H4 (cell line): ENCODE data around the gene SLC22A23. TPM values are rescaled to one million over a fixed set of nuclear protein-coding genes. Genes with fewer than 3 reads are reported as not detected.
"Not testable (repeated sequence)": the region's sequence is repeated elsewhere in the genome, so short reads cannot be mapped to it uniquely, and the experiment has no call there.

Source experiments
- DNase-seq: peaks from one replicate; pipeline ENCODE4 v3.0.0-alpha.2; 2015; ENCODE audit warnings: low spot score
- total RNA-seq: library from RNA; depleted of rRNA; stranded (reverse); fragments of >200 nt; shearing (Covaris generic); gene quantifications from 2 replicates; pipeline ENCODE4 v1.2.3, GENCODE V29; 2014

Gene SLC22A23
- total RNA-seq, 1 experiment from 2014 or later = 1.9 TPM

DNA sequence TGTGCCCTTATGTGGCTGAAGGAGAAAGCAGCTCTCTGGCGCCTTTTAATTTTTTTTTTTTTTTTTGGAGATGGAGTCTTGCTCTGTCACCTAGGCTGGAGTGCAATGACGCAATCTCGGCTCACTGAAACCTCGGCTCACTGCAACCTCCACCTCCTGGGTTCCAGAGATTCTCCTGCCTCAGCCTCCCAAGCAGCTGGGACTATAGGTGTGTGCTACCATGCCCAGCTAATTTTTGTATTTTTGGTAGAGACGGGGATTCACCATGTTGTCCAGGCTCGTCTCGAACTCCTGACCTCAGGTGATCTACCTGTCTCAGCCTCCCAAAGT lies 212.1 kb downstream of the SLC22A23 start:
- DNase-seq = not testable (repeated sequence)

DNA sequence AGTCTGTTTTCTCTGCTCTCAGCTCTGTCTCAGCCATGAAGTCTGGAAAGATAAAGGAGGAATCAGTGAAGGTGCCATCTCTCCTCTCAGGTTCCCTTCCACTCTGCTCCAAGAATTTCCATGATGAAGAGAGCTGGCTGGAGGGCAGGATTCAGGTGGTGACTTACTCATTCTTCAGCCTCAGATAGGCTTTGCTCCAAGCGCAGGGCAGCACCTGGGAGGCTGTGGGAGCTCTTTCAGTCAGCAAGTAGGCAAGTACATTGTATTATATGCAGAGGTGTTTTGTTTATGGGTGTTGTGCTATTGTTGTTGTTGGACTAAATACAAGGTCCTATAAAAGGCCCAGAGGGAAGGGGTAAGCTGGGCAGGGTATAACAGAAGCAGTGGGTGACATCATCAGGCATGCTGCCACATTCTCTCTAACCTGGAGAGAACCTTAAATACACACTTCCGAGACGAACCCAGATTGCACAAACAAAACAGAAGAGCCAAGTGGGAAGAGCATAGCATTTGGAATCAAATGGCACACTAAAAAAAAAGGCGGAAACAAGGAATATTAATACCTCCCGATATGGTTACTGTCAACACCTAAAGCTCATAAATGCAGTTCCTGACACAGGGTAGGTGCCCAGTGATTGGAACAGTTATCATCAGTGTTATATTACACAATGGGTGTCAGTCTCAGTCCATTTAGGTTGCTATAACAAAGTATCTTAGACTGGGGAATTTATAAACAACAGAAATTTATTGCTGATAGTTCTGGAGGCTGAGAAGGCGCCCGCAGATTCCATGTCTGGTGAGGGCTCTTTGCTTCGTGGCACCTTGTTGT lies 212.6 kb downstream of the SLC22A23 start:
- DNase-seq = no peak

DNA sequence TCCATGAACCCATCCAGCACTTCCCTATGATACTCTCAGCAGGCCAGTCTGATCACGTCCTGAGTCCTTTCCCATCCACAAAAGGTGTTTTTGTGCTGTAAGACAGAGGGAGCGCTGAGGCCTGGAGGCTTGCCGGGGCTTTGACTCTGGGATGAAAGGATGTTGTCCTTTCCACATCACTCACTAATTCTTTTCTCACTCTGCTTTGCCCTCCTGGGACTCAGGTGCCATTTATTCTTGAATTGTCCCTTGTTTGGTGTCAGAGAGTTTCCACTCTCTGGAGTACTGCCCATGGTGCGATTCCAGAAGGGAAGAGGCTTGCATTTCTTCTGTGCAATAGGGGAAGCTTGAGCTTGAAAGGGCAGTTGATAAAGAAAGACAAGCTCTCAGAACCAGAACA lies 214.1 kb downstream of the SLC22A23 start:
- no peak for DNase-seq

DNA sequence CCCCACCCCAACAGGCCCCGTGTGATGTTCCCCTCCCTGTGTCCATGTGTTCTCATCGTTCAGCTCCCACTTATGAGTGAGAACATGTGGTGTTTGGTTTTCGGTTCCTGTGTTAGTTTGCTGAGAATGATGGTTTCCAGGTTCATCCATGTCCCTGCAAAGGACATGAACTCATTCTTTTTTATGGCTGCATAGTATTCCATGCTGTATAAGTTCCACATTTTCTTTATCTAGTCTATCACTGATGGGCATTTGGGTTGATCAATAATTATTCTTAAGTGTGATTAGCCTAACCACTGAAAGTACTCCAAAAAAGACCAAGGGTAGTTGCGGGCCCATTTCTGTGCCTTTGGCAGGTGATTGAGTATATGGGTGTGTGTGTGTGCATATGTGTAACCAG lies 215.1 kb downstream of the SLC22A23 start:
- not testable (repeated sequence) for DNase-seq

DNA sequence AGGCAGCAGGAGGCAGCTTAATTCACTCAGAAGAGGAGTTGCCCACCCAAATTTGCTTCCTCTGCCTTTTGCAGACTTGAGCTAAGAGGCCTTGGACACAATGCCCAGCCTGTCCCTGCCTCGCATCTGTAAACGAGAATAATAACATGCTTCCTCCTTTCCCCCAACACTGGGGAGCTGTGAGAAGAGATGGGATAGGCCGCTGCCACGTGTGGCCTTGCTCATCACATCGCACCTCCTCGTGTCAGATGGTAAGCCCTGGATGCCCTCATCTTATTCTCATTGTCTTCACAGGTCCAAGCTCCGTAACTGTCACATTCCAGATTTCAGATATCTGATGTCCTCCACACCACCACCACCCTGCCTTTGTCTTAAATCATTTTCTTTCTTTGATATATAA lies 216.3 kb downstream of the SLC22A23 start:
- DNase-seq = no peak

DNA sequence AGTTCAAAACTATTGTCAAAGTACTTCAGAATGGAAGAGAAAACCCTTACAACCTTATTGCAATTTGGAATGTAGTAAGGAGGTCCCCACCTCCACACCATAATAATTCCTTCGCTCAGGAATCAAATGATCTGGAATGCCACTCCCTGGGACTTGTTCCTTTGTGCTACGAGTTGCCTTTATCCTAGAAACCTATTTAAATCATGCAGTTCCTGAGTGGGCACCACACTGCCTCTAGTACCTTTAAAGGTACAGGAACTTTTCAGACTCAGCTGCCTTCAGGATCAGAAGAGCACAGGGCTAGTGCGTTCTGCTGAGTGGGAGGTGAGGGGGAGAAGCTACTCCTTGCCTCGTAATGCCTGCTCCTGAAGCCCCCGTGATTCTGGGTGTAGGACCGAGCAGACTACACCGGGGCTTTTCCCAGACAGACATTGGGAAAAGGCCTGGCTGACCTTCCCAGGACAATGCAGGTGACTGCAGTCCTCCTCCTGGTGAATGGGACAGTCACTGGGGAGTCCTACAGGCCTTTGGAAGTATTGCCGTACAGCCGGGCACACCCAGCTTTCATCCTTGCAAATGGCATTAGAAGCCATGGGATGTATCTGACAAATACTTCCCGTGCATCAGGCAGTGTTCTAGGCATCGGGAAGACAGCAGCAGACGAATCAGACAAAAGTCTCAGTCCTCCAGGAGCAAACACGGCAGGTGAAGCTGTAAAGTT lies 217.6 kb downstream of the SLC22A23 start:
- no peak for DNase-seq

DNA sequence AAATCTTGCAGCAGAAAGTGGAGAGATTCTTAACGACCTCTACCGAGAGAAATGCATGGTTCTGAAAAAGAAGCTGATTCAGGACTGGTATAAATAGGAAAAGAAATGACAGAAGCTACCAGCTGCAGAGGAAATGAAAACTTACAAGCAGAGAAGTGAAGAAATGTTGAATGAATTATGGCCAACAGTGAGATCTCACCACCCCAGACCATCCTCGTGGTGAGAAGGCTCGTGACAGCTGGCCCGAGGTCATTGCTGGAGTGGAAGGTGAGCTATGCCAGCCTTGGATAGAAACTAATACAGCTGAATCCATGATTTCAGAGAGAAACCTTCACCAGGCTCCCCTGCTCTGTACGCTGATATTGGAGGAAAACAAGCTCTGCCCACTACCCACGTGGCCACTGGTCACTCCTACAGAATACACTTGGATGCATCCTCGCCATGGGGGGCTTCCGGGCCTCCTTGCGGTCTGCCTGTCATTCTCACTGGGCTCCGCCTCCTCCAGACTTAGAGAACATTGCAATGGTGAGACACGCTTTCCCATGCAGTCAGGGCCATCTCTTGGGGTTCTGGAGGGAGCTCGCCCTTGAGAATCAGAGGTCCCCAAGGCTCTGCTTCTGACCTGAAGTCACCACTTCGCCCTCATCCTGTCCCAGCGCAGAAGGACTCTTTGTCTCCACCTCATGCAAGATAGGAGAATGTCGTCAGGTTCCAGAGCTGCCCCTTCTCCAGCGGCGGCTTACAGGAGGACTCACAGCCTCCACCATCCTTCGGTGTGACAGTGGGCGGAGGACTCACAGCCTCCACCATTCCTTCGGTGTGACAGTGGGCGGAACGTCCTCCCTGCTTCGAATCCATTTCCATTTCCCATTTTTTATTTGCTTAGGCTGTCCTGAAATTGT lies 218.8 kb downstream of the SLC22A23 start:
- no peak for DNase-seq

DNA sequence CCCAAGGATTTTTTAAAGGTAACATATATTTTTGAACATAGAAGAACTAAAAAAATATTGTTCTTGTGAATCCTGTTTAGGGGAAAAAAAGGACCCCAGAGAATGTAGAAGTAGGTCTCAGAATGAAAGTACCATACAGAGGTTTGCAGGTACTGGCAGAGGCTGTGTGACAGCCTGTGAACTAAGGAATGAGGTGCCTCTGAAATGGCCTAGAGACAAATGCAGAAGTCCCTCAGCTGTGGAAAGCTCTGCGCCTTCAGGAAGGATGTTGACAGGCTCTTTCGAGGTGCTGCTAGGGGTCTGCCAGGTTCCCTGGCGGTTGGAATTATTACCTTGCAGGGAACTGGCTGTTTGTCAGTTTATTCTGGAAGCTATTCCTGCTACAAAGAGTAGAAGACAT lies 220.8 kb downstream of the SLC22A23 start:
- no peak for DNase-seq

DNA sequence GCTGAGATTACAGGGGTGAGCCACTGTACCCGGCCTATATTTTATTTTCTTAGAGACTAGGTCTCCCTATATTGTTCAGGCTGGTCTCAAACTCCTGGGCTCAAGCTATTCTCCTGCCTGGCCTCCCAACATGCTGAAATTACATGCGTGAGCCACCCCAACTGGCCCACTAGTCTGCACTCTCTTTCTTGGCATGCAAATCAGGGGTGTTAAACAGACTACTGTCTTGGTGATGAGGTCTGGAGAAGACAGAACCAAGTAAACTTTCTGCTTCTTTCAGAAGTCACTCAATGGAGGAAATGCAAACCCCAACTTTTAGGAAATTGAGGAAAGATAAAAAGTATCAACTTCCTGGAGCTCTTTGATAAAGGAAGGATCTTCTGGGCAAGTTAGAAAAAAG lies 221.4 kb downstream of the SLC22A23 start:
- DNase-seq = no peak

DNA sequence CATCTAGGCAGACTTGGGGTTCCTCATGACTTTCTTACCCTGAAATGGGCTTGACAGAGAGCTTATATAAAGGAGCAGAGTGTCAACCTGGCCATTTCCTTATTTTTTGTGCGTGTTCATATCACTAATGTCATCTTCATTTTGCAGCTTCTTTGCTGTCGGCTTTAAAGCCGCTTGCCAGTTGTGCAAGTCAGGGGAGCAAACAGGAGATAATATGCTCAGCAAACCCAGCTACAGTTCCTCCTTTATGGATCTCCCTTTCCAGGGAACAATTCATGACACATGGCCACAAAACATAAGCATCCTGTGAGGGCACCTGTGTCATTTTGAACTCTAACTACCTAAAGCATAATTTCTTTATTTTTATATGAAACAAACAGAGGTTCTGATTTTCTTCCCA lies 222.9 kb downstream of the SLC22A23 start:
- DNase-seq = no peak

DNA sequence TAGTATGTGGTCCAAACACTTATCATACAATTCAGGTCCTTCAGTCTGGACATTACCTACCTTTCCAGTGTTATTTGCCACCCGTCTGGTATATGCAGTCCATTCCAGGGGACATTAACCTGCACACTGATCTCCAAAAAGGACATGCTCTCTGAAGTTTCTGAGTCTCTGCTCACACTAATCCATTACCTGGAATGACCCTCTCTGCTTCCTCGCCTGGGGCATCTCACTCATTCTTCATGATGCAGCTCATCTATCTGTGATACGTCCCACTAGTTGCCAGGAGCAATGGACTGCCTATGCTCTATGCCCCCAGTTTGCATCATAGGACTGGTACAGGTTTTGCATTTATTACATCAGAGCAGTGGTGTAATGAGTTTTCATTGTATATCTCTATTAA lies 223.5 kb downstream of the SLC22A23 start:
- no peak for DNase-seq

DNA sequence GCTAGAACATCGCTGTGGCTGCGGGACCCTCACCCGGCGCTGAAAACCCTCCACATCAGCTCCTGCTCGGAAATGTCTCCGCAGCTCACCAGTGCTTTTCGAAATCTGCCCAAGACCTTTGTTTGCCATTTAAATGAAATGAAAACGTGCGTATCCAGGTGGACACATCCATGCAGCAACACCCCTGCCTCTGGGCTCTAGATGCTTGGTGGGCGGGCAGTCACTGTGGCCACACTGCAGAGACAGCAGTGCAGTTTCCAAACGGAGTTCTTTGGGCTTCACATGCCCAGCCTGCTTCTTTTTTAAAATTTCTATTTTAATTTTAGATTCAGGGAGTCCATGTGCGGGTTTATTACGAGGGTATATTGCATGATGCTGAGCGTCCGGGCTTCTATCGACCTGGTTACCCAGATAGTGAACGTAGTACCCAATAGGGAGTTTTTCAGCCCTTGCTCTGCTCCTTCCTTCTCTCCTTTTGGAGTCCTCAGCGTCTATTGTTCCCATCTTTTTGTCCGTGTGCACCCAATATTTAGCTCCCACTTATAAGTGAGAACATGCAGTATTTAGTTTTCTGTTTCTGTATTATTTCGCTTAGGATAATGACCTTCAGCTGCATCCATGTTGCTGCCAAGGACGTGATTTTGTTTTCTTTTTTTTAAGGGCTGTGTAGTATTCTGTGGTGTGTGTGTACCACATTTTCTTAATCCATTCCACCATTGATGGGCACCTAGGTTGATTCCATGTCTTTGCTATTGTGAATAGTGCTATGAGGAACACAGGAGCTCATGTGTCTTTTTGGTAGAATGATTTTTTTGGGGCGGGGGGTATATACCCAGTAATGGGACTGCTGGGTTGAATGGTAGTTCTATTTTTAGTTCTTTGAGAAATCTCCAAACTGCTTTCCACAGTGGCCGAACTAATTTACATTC lies 224.6 kb downstream of the SLC22A23 start:
- DNase-seq = no peak

DNA sequence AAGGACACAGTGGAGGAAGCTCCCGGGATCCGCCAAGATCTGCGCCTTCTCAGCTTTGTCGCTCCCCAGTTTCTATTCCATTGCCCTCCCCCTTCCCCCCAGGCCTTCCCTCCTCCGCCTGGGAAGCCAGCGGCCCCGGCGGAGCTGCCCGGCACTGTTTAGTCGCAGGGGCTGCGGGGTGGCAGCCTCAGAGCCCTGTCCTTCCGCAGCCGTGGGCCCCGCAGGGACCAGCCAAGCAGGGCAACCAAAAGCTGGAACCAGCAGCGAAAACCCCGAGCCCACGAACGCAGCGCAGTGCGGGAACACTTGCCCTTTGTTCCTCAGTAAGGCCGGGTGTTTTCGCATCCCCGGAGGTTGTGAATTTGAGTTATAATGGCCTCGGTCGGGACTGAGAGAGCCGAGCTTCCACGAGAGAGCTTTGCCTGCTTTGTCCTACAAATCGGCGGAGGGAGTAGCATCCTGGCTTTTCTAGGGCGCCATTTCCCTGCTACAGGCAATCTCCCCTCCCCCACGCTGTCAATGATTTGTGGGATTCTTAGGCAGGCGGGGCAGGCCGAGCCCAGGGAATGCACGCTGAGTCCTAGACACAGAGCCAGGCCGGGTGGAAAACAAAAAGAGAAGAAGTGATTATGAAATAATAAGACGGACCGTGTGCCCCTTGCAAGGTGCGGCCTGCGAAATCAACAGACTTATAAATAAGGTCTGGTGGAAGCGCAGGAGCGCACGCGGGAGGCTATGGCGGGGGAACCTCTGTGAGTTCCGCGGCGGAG lies 225.4 kb downstream of the SLC22A23 start:
- no peak for DNase-seq

DNA sequence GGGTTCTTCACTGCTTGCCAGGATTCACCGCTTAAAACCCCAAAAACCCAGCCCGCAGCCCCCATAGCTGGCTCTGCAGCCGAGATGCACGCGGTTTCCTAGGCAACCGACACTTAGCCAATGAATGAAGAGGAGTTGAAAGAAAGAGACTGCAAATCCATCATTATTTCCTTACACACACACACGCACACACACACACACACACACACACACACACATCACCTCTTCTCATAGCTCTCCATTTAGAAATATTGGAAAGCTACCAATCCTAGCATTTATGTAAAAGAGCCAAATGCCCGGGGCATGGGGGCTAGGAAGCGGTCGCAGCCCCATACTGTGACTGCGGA lies 226.0 kb downstream of the SLC22A23 start:
- no peak for DNase-seq

DNA sequence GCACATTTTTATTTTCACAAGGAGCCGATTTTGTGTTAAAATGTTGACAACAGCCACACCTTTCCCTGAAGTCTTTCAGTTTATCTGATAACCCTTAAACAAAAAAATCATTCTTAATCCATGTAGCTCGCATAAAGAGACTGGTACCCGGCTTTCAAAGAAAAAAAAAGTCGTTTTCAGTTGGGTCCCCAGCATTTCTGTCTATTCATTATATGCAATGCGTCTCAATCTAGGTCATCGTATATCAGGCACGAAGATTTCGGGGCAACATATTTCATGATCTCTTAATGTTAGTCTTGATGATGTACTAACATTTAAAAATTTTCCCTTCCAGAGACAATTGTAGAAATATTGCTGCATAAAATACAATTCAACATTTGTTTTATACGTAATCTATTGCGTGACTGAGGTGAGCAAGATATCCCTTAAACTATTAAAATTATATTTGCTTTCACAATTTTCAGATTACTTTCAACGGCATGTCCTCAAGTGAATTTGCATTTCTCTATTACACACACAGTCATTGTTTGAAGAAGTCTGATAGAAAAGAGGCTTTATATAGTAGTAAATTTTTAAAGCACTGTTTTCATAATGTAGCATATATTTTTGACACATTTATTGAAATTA lies 226.5 kb downstream of the SLC22A23 start:
- no peak for DNase-seq

DNA sequence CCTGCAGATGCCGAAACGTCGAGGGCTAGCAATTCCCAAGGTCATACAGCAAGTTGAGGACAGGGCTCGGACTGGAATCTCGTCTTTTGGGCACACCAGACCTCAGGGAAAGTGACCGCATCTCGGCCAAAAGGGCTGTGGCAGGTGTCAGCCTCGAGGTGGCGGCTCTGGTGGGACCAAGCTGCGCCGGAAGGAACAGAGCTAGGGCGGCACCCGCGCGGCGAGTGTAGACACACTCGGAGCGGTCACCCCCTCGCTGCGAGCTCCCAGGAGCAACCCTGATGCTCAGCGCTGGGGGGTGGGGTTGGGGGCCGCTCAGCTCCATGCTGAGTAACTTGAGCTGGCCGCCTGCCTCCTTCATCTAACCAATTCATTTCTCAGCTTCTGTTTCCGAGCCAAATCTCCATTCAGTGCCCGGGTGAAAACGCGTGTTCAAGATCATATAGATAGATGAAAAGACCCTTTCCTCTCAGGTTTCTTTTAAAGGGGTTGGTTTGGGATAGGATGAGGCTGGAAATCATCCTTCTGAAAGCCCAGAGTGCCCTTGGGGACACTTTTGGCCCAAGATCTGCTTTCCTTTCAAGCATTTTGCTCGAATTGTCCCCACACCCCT lies 227.2 kb downstream of the SLC22A23 start:
- no peak for DNase-seq

DNA sequence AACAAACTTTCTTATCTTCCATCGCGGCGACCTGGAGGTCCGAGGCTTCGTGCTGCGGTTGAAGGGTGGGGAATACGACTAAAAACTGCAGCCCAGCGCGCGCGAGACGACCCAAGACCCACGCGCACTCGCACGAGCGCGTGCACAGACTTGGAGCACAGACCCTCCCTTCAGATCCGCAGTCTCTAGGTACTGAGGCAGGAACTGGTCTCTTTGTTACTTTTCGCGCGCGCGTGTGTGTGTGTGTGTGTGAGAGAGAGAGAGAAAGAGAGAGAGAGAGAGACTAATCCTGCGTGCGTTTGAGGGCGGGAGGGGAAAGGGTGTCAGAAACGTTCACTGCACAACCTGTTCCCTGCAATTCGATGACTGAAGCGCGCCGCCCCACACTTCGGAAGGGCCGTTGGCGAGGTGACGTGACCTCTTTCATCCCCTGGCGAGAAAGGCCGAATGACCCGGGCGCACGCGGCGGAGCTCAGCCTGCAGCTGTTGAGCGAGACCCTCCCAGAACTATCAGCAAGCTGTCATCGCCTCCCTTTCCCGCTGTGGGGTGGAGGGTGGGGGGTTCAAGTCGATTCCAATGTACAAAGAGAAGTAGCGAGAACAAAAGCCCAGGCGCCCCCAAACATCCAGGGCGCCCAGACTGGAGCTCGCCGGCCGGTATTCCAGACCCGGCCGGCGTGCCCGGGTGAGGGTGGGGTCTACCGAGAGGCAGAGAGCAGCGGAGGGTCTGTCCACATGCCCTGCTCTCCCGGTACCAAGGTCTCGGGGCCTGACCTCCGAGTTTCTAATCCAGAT lies 227.9 kb downstream of the SLC22A23 start:
- no peak for DNase-seq

DNA sequence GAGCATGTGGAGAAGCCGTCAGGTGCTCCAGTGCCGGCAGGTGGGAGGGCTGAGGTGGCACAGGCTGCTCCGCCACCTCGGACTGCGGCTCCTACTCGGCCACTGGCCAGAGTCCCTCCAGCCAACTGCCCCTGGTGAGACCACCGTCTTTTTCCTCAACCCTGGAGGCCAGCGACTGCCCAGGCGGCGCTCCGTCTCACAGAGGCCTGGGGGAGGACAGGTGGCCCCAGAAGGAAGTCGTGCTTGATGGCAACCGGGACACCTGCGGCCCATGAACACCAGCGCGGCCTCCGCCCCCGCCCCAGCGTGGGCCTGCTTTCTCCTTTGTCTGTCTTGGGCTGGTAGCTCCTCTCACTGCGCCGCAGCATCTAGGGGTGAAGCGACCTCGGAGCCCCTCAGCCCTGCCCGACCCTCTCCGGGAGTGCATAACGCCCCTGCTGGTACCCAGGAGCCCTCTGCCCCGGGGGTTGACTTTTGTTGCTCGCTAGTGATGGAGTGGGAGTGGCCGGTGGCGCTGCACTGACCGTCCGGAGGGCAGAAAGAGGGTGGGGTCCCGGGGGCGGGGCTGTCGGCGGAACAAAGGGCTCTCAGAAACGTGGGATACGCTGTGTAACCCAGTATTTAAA lies 228.7 kb downstream of the SLC22A23 start:
- no peak for DNase-seq
